GM12878 (cell line): ENCODE measurements around the gene ZFHX2.

Experiments
- BACH1 ChIP-seq: fragments of 450-650 bp; IDR thresholded peaks from 2 replicates; pipeline ENCODE4 v1.6.1; 2017; ENCODE audit warnings: mild to moderate bottlenecking, borderline replicate concordance
- CTCF ChIP-seq, 3 experiments: IDR thresholded peaks in 2 of 3; conservative IDR thresholded peaks in 1 of 3; 2 replicates each; pipeline ENCODE4 v1.5.1; 2011; ENCODE audit warnings: low read depth in 3 of 3, low read length in 3 of 3, mild to moderate bottlenecking in 3 of 3, control low read depth in 2 of 3, moderate library complexity in 2 of 3, inconsistent platforms in 1 of 3, mixed read lengths in 1 of 3; ENCODE audit not compliant: control insufficient read depth in 2 of 3, insufficient read depth in 1 of 3; ENCODE audit errors: extremely low read depth in 1 of 3
- IKZF1 ChIP-seq: fragments of 450-650 bp; conservative IDR thresholded peaks from 2 replicates; pipeline ENCODE4 v1.6.1; 2017; ENCODE audit warnings: antibody characterized with exemption, mild to moderate bottlenecking
- MAX ChIP-seq: IDR thresholded peaks from 2 replicates; pipeline ENCODE4 v1.6.1; 2012; ENCODE audit warnings: low read depth, low read length, improper control_type of control experiment
- ZNF622 ChIP-seq: fragments of 450-650 bp; IDR thresholded peaks from 2 replicates; pipeline ENCODE4 v1.6.1; 2017; ENCODE audit warnings: mild to moderate bottlenecking, inconsistent platforms

DNA sequence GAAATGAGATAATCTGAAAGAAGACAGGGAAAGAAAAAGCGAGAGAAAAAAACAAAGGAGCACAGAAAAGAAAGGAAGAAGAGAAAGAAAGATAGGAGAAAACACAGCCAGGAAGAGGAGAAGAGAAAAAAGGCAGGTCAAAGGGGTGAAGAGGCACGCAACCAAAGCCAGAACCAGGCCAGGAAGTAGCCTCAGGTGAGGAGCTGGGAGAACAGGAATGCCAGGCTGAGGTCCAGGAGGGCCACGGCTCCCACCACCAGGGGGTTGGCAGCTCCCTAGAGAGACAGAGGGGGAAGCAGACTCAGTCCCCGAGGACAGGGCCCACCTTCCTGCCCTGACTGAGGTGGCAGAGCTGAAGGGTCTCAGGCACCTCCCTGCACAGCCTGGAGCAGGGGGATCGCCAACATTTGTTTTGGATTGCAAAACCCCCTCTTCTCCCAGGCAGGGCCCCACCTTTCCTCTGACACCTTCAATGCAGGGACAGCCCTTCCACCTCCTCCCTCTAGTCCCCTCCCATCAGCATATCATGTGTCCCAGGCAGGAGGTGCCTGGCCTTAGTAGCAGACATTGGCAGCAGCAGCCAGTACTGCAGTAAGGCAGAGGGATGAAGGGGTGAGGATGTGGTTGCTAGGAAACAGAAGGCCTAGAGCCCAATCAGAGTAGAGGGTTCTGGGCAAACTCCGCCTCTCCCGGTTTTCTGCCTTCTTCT is 18.0 kb upstream of the ZFHX2 start:
- TF ChIP-seq IKZF1 (no peak), MAX (no peak), CTCF (IDR thresholded peaks at IDR 0.05 in 2 of 3, conservative IDR thresholded peaks at IDR 0.05 in 1 of 3; ENCODE audit: control insufficient read depth in 2 of 3, extremely low read depth in 1 of 3, insufficient read depth in 1 of 3, low read depth in 3 of 3, low read length in 3 of 3) (no peak), BACH1 (no peak), ZNF622 (no peak)
